ENCODE results near the gene AAGAB.

AAGAB gene

DNA sequence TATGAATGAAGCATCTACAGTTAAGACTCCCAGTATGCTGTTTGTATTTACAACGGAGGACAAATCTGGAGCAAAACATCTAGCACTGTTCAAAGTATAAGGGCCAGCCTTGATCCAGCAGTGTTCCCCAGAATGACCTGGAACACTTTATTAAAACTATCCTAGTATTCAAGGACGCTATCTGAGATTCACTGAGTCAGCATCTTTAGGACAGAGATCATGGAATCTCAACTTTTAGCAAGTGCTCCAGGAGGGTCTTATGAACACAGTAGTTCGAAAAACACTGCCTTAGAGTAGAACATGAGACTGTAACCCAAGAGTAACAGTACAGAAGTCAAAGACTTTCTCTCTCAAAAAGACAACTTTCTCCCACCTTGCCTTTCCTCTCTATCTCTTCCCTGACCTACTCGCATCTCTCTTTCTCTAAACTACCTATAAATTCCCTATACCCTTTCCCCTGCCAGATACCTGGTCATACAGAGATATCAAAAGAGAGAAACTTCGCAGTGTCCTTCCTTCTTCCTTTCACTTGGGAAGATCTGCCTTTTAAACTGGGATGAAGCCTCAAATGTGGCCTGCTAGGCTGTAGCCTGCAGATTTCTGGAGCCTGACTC is 43.8 kb downstream of the AAGAB start:
- Mint-ChIP-seq H3K36me3 (peaks cover 20 to 35% of the 10 kb centered on the region in 2 donors), H3K27ac (no peak overlapping the region), H3K4me3 (no peak overlapping the region), H3K4me1 (peaks cover 0 to 3% of the 10 kb centered on the region in 2 donors), H3K27me3 (no peaks in the 10 kb centered on the region), H3K9me3 (no peaks in the 10 kb centered on the region)
- DNase-seq (no peak), ATAC-seq (replicated peaks) (no peak)

DNA sequence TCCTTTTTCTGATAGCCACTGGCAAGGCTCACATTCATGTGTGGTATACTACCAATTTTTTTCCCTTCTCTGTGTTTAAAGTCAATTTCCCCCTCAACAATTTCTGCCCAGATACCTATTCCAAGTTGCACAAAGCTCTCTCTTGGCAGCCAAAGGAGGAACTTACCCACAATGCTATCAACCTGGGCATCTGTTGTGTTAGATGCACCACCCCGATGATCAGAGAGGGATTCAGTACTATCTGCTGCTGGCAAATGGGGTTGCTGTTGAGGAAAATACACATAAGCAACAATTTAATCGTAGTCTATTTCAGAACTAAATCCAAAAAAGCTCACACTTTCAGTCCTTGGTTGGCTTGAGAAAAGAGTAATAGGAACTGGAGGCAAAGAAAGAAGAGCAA is 46.1 kb downstream of the AAGAB start:
- Mint-ChIP-seq H3K36me3 (peaks cover 33 to 48% of the 10 kb centered on the region in 2 donors), H3K27me3 (no peaks in the 10 kb centered on the region), H3K4me1 (peaks cover 0 to 3% of the 10 kb centered on the region in 2 donors), H3K4me3 (no peak overlapping the region), H3K27ac (no peak overlapping the region), H3K9me3 (no peaks in the 10 kb centered on the region)
- ATAC-seq (replicated peaks) (no peak), DNase-seq (no peak)

DNA sequence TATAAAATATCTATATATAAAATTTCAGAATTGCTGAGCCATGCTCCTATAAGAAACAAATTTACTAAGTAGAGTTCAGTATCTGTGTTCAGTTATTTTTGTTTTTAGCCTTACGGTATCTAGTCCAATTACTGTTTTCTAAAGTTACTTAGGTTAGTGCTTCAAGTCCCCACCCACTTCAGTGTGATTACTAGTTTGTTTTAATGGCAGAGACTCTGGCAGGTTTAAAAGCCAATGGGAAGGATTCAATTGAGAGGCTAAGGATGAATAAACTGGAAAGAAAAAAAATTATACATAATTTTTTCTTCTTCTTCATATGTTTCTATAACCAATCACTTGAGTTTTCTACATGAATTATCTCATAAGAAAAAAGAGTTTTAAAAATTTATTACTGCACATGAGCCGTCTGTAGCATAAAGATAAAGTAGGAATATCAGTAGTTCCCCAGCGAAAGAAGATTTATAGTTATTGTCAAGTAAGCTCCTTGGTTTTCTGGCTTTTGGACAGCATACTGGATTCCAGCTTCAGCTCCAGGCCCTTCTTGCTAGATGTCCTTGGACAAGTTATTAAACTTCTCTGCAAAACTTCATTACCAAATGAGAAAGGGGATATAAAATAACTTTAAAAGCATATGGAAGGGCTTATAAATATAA is 46.8 kb downstream of the AAGAB start:
- Mint-ChIP-seq H3K4me3 (no peak overlapping the region), H3K4me1 (peaks cover 0 to 3% of the 10 kb centered on the region in 2 donors), H3K27ac (no peak overlapping the region), H3K27me3 (no peaks in the 10 kb centered on the region), H3K9me3 (no peaks in the 10 kb centered on the region), H3K36me3 (peaks cover 38 to 52% of the 10 kb centered on the region in 2 donors)
- no peak for DNase-seq
- ATAC-seq (replicated peaks) = no peak

DNA sequence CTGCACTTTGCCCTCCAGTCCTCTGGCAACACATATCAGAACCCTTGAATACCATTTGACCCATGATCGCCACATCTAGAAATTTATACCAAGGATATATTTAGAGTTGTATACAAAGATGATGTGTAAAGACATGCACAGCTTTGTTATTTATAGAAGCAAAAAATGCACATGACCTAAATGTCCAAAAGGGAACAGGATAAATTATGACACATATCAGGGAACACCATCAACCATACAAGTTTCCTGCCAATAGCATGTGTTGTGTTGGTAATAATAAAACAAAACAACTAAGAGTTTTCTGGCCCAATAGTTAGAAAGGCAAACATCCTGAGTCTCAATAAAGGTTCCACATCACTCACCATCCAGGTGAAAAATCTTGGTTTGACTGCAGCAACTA is 51.5 kb downstream of the AAGAB start:
- Mint-ChIP-seq H3K27me3 (no peaks in the 10 kb centered on the region), H3K36me3 (peaks cover 49 to 72% of the 10 kb centered on the region in 2 donors), H3K9me3 (no peaks in the 10 kb centered on the region), H3K27ac (no peak overlapping the region), H3K4me3 (no peak overlapping the region), H3K4me1 (peaks cover 8% of the 10 kb centered on the region in 2 donors)
- ATAC-seq (replicated peaks) (no peak), DNase-seq (no peak)

DNA sequence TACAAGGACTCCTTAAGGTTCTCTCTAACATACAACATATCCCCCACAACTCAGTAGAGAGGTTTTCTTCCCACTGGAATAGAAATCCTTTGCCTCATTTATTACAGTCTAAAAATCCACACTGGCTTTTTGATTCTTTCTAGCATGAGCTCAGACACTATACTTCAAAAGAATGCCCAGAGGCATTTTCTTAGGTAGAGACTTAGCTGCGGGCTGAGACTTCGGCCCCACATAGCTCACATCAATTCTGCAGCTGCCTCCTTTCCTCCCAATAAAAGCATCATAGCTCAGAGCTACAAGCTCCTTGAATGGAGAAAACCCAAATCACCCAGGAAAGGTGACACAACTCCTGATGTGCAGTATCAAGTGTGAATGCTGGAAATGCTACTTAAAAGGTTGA is 52.4 kb downstream of the AAGAB start:
- Mint-ChIP-seq H3K9me3 (no peaks in the 10 kb centered on the region), H3K4me3 (no peak overlapping the region), H3K27me3 (no peaks in the 10 kb centered on the region), H3K4me1 (peaks cover 12 to 16% of the 10 kb centered on the region in 2 donors), H3K27ac (no peak overlapping the region), H3K36me3 (peaks cover 55 to 78% of the 10 kb centered on the region in 2 donors)
- no peak for ATAC-seq (replicated peaks)
- no peak for DNase-seq

DNA sequence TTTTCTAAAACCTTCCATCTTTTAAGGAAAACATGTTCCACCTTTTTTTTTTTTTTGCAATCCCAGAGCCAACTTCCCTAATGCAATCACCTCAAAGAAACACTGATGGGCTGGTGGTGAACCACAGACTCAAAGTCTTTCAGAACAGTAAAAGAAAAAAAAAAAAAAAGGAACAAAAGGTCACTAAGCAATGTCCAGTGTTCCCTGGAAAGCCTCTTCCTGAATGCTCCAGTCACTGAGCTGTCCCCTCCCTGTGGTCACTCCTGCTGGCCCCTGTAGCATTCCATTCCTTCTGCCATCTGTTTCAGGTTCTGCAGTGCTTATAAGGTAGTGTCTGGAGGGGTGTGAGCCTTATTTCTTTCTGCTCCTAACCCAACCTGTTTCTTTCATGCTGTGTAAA is 53.3 kb downstream of the AAGAB start:
- no peak overlapping the region for H3K4me3 Mint-ChIP-seq
- H3K4me1 Mint-ChIP-seq = peaks cover 19 to 24% of the 10 kb centered on the region in 2 donors
- peak overlapping the region; percentile 37 for H3K27ac Mint-ChIP-seq
- DNase-seq (no peak), ATAC-seq (replicated peaks) (no peak)
- H3K9me3 Mint-ChIP-seq = no peaks in the 10 kb centered on the region
- H3K27me3 Mint-ChIP-seq = no peaks in the 10 kb centered on the region
- peaks cover 56 to 78% of the 10 kb centered on the region in 2 donors for H3K36me3 Mint-ChIP-seq

DNA sequence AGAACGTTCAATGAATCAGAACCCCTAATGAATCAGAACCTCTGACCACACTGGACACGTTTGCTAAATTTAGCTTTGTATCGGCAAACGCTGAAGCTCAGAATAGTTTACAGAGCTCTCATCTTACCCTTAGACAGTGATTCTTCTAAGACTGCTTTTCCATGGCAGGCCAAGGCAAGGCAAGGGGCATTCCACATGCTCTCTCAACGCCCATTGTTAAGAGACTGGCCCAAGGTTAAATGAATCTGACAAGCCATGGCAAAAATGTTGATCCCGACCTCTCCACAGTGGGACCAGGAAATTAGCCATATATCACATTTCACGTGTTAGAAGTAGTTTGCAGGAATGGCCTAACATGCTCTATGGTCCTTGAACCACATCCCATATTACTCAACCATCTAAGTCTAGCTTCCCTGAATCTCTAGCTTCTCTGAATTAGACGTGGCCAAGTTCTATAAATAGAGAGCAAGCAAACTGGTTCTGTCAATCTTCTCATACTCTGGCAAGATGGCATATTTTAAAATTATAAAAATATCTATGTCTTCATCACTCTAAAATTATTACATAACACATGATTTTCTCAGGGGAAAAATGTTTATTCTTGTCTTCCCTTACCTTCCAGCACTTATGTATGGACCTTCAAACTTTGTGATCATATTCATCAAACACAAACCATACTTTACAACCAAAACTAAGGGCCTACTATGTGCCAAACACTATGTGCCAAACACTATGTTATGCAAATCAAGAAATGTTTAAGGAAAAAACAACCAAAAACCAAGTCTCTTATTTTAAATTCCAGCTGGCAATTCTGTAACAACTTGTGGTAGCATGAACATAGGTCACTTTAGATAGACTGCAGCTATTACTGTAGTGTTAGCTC is 54.3 kb downstream of the AAGAB start:
- Mint-ChIP-seq H3K27me3 (no peaks in the 10 kb centered on the region), H3K4me3 (no peak overlapping the region), H3K36me3 (peaks cover 56 to 75% of the 10 kb centered on the region in 2 donors), H3K4me1 (peaks cover 19 to 24% of the 10 kb centered on the region in 2 donors), H3K27ac (no peak overlapping the region), H3K9me3 (no peaks in the 10 kb centered on the region)
- no peak for ATAC-seq (replicated peaks)
- no peak for DNase-seq

DNA sequence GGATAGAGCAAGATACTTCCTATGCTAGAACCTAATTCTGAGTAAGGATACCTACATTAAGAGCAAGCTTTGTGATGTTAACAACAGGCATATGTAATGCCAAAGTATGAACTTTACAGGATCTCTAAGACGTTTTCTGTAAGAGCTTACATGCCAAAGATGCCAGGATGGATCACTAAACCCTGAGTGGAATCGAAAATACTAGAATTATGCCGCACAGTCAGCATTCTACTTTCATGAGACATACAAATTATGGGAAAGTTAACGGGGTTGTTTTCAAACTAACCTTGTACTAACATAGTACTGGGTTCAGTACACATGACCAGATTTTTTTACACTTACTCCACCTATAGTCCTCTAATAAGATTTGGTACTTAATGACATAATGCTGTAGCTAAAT is 55.1 kb downstream of the AAGAB start:
- Mint-ChIP-seq H3K4me3 (no peak overlapping the region), H3K4me1 (peaks cover 19 to 24% of the 10 kb centered on the region in 2 donors), H3K27ac (no peak overlapping the region), H3K27me3 (no peaks in the 10 kb centered on the region), H3K36me3 (peaks cover 55 to 72% of the 10 kb centered on the region in 2 donors), H3K9me3 (no peaks in the 10 kb centered on the region)
- no peak for DNase-seq
- ATAC-seq (replicated peaks) = no peak

DNA sequence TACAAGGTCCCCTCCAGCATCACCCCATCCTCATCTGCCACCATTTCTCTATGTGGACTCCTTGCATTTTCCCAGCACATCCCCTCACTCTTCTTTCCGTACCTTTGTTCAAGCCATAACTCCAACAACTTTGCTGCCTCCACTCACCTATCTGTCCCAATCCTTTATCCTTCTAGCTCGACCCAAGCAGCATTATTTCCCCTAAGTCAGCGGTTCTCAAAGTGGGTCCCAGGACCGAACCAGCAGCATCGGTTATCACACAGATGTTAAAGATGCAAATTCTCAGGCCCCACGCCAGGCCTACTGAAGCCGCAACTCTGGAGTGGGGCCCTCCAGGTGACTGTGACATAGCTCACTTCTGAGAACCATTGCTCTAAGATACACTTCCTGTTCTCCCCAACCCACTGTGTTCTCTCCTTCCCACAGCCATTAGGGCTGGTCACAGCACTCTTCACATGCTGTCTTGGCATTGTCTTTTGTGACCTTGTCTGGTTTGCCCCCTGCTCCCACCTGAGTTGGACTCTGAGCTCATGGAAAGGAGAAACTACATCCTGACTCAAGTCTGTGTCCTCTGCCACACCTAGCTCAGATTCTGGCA is 56.2 kb downstream of the AAGAB start:
- Mint-ChIP-seq H3K4me3 (no peak overlapping the region), H3K27ac (peak overlapping the region; percentile 20), H3K36me3 (peaks cover 56 to 73% of the 10 kb centered on the region in 2 donors), H3K4me1 (peaks cover 21 to 24% of the 10 kb centered on the region in 2 donors), H3K9me3 (no peaks in the 10 kb centered on the region), H3K27me3 (no peaks in the 10 kb centered on the region)
- DNase-seq = no peak
- peak; percentile 68 to 69 for ATAC-seq (replicated peaks)

DNA sequence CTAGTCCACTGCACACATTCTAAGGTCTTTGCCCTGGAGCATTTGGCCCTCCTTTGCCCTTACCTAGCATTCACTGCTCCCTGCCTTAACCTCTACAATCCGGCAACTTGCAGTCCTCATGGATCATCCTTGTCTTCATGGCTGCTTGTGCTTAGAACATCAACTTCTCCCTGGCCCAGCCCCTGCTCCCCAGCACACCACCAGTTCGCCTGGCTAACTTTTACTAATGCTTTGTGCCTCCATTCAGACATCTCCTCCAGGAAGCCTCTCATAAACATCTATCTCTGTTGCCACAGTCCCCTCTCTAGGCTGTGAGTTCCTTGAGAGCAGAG is 57.1 kb downstream of the AAGAB start:
- Mint-ChIP-seq H3K4me1 (peaks cover 21 to 24% of the 10 kb centered on the region in 2 donors), H3K4me3 (no peak overlapping the region), H3K27ac (peak overlapping the region; percentile 72), H3K36me3 (peaks cover 50 to 72% of the 10 kb centered on the region in 2 donors), H3K9me3 (no peaks in the 10 kb centered on the region), H3K27me3 (no peaks in the 10 kb centered on the region)
- no peak for DNase-seq
- ATAC-seq (replicated peaks) = no peak

DNA sequence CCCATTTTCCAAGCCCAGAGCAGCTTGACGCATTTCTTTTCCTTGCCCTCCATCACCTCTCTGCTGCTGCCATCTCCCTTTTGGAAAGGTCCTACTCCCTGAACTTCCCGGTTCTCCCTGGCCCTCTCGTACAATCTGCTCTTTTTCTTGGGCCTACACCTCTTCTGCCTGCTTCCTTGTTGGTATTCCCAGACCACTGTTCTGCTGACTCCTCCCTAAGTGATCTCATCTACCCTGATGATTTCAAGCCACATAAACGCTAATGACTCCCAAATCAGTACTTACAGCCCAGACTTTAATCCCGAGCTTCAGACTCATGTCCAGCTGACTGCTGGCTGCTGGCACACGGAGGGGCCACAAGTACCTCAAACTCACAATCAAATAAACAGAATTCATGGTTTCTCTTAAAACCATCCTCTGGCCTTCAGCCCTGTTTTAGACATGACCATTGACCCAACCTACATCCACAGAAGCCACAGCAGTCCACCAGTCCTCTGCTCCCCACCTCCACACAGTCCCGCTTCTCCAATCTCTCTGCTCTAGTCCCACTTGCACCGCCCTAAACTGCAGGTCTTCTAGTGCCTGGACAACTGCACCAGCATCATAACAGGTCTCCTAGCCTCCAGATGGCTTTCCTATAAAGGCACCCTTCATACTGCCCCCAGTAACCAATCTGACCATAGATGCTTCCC is 57.6 kb downstream of the AAGAB start:
- DNase-seq (no peak), ATAC-seq (replicated peaks) (no peak)
- Mint-ChIP-seq H3K27me3 (no peaks in the 10 kb centered on the region), H3K27ac (peak overlapping the region; percentile 72), H3K36me3 (peaks cover 50 to 70% of the 10 kb centered on the region in 2 donors), H3K4me1 (peaks cover 21 to 24% of the 10 kb centered on the region in 2 donors), H3K4me3 (peak overlapping the region in 1 of 2 donors; percentile 6), H3K9me3 (no peaks in the 10 kb centered on the region)

DNA sequence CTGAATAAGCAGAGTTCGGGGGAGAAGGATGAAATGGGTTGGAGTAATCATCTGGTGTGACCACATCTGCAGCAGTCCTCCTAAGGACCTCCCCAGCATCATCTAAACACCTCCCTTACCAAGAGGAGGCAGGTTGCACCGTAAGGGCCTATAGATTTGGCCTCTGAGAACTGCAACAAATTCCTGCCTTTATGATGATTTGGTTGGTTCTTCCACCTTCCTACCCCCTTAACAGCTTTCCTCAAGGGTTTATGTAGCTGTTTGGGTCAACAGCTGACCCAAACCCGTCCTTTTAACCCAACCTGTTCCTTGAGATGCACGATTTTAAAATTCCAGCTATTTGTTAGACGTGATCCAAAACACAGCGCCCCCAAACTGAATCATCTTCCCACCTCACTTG is 58.2 kb downstream of the AAGAB start:
- Mint-ChIP-seq H3K4me1 (peaks cover 18 to 24% of the 10 kb centered on the region in 2 donors), H3K36me3 (peaks cover 48 to 71% of the 10 kb centered on the region in 2 donors), H3K9me3 (no peaks in the 10 kb centered on the region), H3K27me3 (no peaks in the 10 kb centered on the region), H3K4me3 (peak overlapping the region in 1 of 2 donors; percentile 6), H3K27ac (peak overlapping the region; percentile 72)
- no peak for ATAC-seq (replicated peaks)
- no peak for DNase-seq

DNA sequence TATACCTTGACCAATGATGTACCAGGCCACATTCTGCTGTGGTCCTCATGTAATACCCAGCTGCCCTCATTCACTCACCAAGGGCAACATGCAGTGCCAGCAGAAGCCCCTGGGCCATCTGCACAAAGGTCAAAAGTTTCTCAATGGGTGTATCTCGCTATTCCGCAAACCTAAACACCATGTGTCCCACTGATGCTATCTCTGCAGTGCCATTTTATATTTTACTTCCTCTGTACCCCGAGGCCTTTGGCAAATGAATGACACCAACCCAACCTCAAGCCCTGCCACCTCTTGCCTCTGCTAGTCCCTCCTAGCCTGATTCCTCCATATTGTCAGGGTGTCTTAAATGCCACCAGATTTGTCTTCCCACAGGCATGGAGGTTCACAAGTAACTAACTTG is 59.2 kb downstream of the AAGAB start:
- H3K27me3 Mint-ChIP-seq = no peaks in the 10 kb centered on the region
- H3K4me3 Mint-ChIP-seq = no peak overlapping the region
- ATAC-seq (replicated peaks) = no peak
- no peaks in the 10 kb centered on the region for H3K9me3 Mint-ChIP-seq
- DNase-seq = no peak
- H3K36me3 Mint-ChIP-seq = peaks cover 46 to 71% of the 10 kb centered on the region in 2 donors
- H3K4me1 Mint-ChIP-seq = peaks cover 18 to 24% of the 10 kb centered on the region in 2 donors
- peak overlapping the region; percentile 63 for H3K27ac Mint-ChIP-seq
